GM10248 (cell line): ENCODE data around the gene PPM1G.
A peak's percentile ranks its signal among the peaks of the same experiment; 100 is the strongest.
"Not testable (repeated sequence)": the region's sequence is repeated elsewhere in the genome, so short reads cannot be mapped to it uniquely, and the experiment has no call there.

Experiments
- CTCF ChIA-PET: fragments of 300-600 bp; sonication (Branson Sonifier 250); formaldehyde crosslinking; extraction: SDS; loops from one replicate; lab custom pipeline; 2021; ENCODE audit warnings: antibody characterized with exemption; lab: Yijun Ruan, JAX
- POLR2A ChIA-PET: fragments of 350-650 bp; sonication (Branson Sonifier 250); formaldehyde crosslinking; extraction: SDS; loops from one replicate; lab custom pipeline; 2020; ENCODE audit warnings: antibody characterized with exemption; lab: Yijun Ruan, JAX
- DNase-seq: peaks from one replicate; pipeline ENCODE4 v3.0.0; 2012; ENCODE audit errors: extremely low spot score
- TF ChIP-seq, protein P1 (sequence below): IDR thresholded peaks from 2 replicates; pipeline ENCODE4 v1.5.1; 2012; ENCODE audit warnings: mild to moderate bottlenecking, low read depth; ENCODE audit errors: extremely low read depth, missing control alignments, control extremely low read depth

PPM1G gene

GRCh38 chr2:27356382-27357181 lies 52.8 kb downstream of the PPM1G start, which contains the start of gene GTF3C2:
Gene GTF3C2 (minus strand): TSS chr2:27356764. CDS start chr2:27343554, 13,210 bp downstream.
- DNase-seq, result peak; percentile 90
- POLR2A ChIA-PET, result no interaction called here
- TF ChIP-seq, protein P1, sequence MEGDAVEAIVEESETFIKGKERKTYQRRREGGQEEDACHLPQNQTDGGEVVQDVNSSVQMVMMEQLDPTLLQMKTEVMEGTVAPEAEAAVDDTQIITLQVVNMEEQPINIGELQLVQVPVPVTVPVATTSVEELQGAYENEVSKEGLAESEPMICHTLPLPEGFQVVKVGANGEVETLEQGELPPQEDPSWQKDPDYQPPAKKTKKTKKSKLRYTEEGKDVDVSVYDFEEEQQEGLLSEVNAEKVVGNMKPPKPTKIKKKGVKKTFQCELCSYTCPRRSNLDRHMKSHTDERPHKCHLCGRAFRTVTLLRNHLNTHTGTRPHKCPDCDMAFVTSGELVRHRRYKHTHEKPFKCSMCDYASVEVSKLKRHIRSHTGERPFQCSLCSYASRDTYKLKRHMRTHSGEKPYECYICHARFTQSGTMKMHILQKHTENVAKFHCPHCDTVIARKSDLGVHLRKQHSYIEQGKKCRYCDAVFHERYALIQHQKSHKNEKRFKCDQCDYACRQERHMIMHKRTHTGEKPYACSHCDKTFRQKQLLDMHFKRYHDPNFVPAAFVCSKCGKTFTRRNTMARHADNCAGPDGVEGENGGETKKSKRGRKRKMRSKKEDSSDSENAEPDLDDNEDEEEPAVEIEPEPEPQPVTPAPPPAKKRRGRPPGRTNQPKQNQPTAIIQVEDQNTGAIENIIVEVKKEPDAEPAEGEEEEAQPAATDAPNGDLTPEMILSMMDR, result no peak
- CTCF ChIA-PET, result interaction anchor here (0.8 to 2.0 kb wide), 2 partner anchors 13 to 327 kb away, joined by 3 to 10 read pairs; partner anchors contain the start of gene EIF2B4

DNA sequence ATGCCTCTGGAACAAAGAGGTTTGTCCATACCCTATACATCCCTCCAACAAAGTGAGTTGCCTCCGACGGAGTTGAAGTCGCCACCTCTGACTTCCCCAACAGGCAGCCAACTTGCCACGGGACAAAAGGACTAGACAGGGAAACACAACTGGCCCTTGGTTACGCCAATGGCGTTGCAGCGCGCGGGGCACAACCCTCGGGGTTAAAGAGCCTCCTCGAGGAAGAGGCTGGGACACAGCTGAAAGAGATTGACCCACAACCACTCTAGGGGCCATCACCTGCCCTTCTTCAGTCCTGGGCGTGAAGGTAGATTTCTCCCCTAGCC lies 53.4 kb downstream of the PPM1G start:
- ChIA-PET POLR2A (no interaction called here), CTCF (interaction anchor here (2.0 kb wide), 1 partner anchor 13 kb away, joined by 10 read pairs; the partner anchor contains the start of gene EIF2B4)
- TF ChIP-seq, protein P1, result no peak
- no peak for DNase-seq

DNA sequence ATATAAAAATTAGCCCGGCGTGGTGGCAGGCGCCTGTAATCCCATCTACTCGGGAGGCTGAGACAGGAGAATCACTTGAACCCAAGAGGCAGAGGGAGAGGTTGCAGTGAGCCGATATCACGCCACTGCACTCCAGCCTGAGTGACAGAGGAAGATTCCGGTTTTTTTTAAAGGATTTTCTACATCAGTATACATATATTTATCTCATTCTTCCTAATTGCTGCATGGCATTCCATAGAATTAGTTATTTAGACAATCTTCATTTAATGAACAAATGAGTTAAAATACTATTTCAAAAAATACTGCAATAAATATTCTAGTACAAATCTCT lies 54.8 kb downstream of the PPM1G start:
- ChIA-PET POLR2A (no interaction called here), CTCF (interaction anchor here (1.8 kb wide), 2 partner anchors 10 to 15 kb away, joined by 8 to 14 read pairs; no protein-coding TSS in a partner anchor)
- TF ChIP-seq, protein P1, result no peak
- no peak for DNase-seq

- POLR2A ChIA-PET, result no interaction called here
- TF ChIP-seq, protein P1, result no peak
- CTCF ChIA-PET, result interaction anchor here (1.3 to 1.8 kb wide), 4 partner anchors 10 to 55 kb away, joined by 3 to 14 read pairs (median 6); partner anchors contain the start of gene PPM1G
- no peak for DNase-seq
Observed at GRCh38 chr2:27353762-27354596, 55.4 kb downstream of the PPM1G start.

DNA sequence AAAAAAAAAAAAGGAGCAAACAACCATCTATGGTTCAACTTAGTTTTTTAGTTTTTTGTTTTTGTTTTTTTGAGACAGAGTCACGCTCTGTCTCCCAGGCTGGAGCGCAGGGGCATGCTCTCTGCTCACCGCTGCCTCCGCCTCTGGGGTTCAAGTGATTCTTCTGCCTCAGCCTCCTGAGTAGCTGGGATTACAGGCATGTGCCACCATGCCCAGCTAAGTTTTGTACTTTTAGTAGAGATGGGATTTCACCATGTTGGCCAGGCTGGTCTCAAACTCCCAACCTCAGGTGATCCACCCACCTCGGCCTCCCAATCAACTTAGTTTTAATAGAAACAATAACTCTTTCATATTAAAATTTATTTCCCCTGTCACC lies 56.0 kb downstream of the PPM1G start:
- POLR2A ChIA-PET, DNase-seq: not testable (repeated sequence)
- CTCF ChIA-PET, result interaction anchor here (1.3 to 1.8 kb wide), 4 partner anchors 9 to 56 kb away, joined by 3 to 14 read pairs (median 6); partner anchors contain the start of gene PPM1G

- TF ChIP-seq, protein P1, result no peak
- CTCF ChIA-PET, result interaction anchor here (1.1 to 1.4 kb wide), 2 partner anchors 28 to 85 kb away, joined by 3 to 4 read pairs; no protein-coding TSS in a partner anchor
- POLR2A ChIA-PET, result interaction anchor here (0.7 kb wide), 1 partner anchor 9 kb away, joined by 3 read pairs; no protein-coding TSS in a partner anchor
- no peak for DNase-seq
Observed at GRCh38 chr2:27351802-27352598, 57.4 kb downstream of the PPM1G start.
